Activated naive CD4-positive, alpha-beta T cell treated with anti-CD3 and anti-CD28 coated beads, Interleukin-2, amount 10 ng/mL, durations not matched to agents 7 days and 5 days (primary cell): ENCODE measurements around the gene FBXO47.

Experiments used
- CTCF ChIA-PET: fragments of 350-600 bp; sonication (Branson Sonifier 250); formaldehyde crosslinking; loops from one replicate; lab custom pipeline; 2021; ENCODE audit warnings: antibody characterized with exemption; lab: Charles Lee
- DNase-seq: peaks from one replicate; pipeline ENCODE4 v3.0.0-alpha.2; 2020
- H3K27ac Mint-ChIP-seq: one replicate; pipeline ENCODE4 v1.8.0; 2021; ENCODE audit warnings: mild to moderate bottlenecking, moderate library complexity, mixed read lengths
- H3K27me3 Mint-ChIP-seq: one replicate; pipeline ENCODE4 v1.8.0; 2021; ENCODE audit warnings: mild to moderate bottlenecking, mixed read lengths
- H3K36me3 Mint-ChIP-seq: one replicate; pipeline ENCODE4 v1.8.0; 2021; ENCODE audit warnings: mixed read lengths
- H3K4me1 Mint-ChIP-seq: one replicate; pipeline ENCODE4 v1.8.0; 2021; ENCODE audit warnings: mixed read lengths
- H3K4me3 Mint-ChIP-seq: one replicate; pipeline ENCODE4 v1.8.0; 2021; ENCODE audit warnings: mild to moderate bottlenecking, moderate library complexity, mixed read lengths
- H3K9me3 Mint-ChIP-seq: one replicate; pipeline ENCODE4 v1.8.0; 2021; ENCODE audit warnings: mixed read lengths

FBXO47 gene, protein sequence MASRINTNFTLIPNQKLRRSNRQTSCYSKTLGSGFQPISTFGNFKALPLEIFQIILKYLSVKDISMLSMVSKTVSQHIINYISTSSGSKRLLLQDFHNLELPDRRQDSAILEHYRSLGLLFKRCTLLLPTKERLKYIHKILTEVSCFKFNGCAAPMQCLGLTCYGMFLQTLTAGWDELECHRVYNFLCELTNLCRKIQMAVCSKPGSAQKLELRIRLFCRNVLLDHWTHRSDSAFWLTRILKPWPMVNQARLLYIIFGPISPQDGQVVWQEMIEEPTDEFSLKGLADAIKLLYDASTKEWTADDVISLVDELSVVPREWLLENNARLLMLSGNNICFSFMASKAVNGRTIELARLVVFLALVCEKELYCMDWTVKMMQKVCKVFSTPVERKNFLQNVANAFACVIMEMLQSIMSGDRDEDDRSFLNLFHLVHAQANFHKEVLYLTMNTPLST

DNA sequence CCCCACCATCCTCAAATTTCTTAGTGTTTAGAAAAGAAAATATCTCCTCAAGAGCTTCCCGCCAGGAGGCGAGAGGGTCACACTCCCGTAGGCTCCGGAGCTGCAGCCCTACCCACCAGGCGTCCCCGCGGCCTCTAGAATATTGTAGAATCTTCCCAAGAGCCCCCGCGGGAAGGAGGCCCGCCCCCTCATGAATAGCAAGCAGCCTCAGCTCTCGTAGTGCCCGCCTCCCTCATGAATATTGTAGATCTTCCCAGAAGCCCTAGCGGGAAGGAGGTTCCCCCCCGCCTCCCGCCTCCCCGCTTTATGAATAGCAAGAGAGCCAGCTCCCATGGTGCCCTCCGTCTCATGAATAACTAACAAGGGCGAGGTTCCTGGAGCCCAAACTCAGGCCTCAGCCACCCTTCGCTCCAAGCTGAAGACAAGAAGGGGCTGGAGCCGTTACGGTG, at the start of gene FBXO47:
FBXO47 (minus strand) TSS at position 114 of the 449 bp plus-strand sequence. CDS start 4,378 bp downstream, outside the sequence.
- CTCF ChIA-PET: interaction anchor here (1.3 to 1.9 kb wide), 2 partner anchors 16 to 96 kb away, joined by 4 to 6 read pairs; no protein-coding TSS in a partner anchor
- Mint-ChIP-seq H3K4me1 (peaks cover 17% of the 10 kb centered on the region), H3K4me3 (peak within 1 kb of the TSS; percentile 62)

DNA sequence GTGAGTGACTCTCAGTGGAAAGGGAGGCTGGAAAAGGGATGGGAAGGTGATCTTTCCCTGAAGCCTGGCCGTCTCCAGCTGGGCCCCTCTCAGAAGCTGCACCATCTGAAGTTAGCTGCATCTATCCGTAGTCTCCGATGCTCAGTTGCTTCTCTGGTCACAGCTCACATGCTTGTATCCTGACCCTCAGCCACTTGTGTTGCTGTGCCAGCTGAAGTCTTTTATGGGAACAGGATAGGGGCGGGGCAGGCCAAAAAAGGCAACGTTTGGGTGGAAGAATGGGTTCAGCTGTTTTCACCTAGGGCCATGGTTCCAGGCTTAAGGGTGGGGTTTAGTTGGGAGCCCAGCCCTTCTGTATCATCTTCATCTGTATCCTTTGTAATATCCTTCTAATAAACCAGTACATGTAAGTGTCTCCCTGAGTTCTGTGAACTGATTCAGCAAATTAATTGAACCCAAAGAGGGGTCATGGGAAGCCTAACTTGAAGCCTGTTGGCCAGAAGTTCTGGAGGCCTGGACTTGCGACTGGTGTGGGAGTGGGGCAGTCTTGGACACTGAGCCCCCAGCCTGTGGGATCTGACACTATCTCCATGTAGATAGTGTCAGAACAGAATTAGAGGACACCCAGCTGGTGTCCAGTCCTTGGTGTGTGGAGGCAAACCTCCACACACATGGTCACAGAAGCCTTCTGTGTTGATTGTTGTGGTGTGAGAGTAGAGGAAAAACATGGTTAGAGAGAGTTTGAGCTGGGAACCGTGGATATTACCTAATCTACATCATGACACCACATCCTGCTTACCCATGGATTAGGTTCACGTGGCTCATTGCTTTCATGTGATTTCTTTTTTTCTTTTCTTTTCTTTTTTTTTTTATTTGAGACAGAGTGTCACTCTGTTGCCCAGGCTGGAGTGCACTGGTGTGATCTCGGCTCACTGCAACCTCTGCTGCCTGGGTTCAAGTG, 49.3 kb upstream of the FBXO47 start:
- Mint-ChIP-seq H3K27me3 (peaks cover 9% of the 10 kb centered on the region), H3K4me3 (no peak overlapping the region), H3K4me1 (peaks cover 35% of the 10 kb centered on the region), H3K27ac (peak overlapping the region; percentile 87), H3K9me3 (no peaks in the 10 kb centered on the region), H3K36me3 (no peaks in the 10 kb centered on the region)
- peak; percentile 34 for DNase-seq
- CTCF ChIA-PET: interaction anchor here (0.8 to 3.4 kb wide), 5 partner anchors 12 to 137 kb away, joined by 3 to 19 read pairs (median 3); partner anchors contain the start of gene PLXDC1

More for the DNA sequence above, at the start of gene FBXO47:
- peaks cover 16% of the 10 kb centered on the region for H3K27me3 Mint-ChIP-seq
- no peaks in the 10 kb centered on the region for H3K9me3 Mint-ChIP-seq
- H3K36me3 Mint-ChIP-seq: no peaks in the 10 kb centered on the region
- peak within 1 kb of the TSS; percentile 55 for H3K27ac Mint-ChIP-seq
- DNase-seq: peak; percentile 86

DNA sequence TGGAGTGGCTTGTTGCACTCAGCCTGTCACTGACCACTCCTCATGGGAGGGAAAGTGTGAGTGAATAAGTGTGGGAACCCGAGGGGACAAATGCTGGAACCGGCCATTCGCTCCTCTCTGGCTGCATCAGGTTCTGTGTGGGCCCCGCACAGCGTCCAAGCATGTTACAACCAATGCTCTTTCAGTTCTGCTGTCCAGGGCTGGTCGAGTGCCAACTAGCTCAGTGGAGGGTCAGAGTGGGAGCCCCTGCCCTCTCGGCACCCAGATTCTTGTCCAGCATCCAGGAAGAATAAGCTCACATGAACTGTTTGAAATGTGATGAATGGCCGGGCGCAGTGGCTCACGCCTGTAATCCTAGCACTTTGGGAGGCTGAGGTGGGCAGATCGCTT, 48.3 kb upstream of the FBXO47 start:
- Mint-ChIP-seq H3K36me3 (no peaks in the 10 kb centered on the region), H3K4me1 (peaks cover 35% of the 10 kb centered on the region), H3K27me3 (peaks cover 9% of the 10 kb centered on the region), H3K9me3 (no peaks in the 10 kb centered on the region), H3K4me3 (no peak overlapping the region), H3K27ac (peak overlapping the region; percentile 49)
- CTCF ChIA-PET: interaction anchor here (1.2 to 1.3 kb wide), 2 partner anchors 13 to 32 kb away, joined by 3 read pairs; no protein-coding TSS in a partner anchor
- DNase-seq: no peak

DNA sequence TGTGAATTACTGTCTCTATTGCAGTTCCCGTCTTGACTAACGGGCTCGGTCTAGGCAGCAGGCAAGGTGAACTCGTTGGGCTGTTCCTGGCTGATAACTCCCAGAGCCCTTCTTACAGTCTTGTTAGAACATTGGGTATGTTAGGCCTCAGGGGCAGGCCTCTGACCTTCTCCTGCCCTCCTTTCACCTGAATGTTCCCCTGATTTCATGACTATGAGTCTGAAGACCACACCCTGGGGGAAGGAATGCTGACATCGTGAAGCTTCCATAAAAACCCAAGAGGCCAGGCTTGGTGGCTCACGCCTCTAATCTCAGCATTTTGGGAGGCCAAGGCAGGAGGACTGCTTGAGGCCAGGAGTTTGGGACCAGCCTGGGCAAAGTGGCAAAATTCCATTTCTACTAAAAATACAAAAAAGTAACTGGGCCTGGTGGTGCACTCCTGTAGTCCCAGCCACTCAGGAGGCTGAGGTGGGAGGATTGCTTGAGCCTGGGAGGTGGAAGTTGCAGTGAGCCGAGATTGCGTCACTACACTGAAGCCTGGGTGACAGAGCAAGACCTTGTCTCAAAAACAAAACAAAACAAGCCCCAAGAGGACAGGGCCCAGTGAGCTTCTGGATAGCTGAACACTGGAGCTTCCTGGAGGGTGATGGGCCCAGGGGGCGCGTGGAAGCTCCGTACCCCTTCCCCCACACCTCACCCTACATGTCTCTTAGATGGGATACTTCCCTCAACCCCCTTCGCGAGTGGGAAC, 47.8 kb upstream of the FBXO47 start:
- CTCF ChIA-PET: no interaction called here
- no peaks in the 10 kb centered on the region for H3K9me3 Mint-ChIP-seq

DNA sequence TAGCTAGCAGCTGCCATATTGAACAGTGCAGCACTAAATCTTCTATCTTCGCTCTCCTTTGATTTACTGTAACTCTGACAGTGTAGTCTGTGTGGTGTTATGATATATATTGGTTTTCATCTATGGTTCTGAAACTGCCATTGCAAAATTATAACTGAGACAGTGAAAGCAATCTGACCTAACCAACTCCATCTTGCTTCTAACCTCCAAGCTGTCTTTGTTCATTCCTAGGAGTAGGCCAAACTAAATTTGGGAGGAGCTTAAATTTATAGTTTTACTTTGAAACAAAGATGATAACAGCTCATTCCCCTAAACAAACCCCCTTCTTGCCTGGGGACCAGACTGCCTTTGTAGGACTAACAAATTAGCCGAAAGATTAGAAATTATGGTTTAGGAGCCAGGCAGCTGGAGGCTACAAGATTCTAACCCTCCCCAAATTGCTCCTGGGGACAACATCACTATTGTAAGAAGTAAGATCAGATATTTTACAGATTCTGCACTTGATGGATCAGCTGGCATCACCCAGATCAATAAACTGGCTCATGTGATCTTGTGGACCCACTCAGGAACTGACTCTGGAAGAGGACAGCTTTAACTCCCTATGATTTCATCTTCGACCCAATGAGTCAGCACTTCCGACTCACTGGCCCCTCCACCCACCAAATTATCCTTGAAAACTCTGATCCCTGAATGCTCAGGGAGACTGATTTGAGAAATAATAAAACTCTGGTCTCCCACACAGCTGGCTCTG, 47.0 kb upstream of the FBXO47 start:
- Mint-ChIP-seq H3K4me1 (peaks cover 33% of the 10 kb centered on the region), H3K27ac (peak overlapping the region; percentile 55), H3K27me3 (peaks cover 18% of the 10 kb centered on the region), H3K36me3 (no peaks in the 10 kb centered on the region), H3K4me3 (no peak overlapping the region), H3K9me3 (no peaks in the 10 kb centered on the region)
- CTCF ChIA-PET: no interaction called here
- DNase-seq: no peak

More for the DNA sequence above, 47.8 kb upstream of the FBXO47 start:
- peaks cover 10% of the 10 kb centered on the region for H3K27me3 Mint-ChIP-seq
- H3K36me3 Mint-ChIP-seq: no peaks in the 10 kb centered on the region
- peak overlapping the region; percentile 55 for H3K27ac Mint-ChIP-seq
- H3K4me3 Mint-ChIP-seq: no peak overlapping the region
- DNase-seq: no peak
- H3K4me1 Mint-ChIP-seq: peaks cover 35% of the 10 kb centered on the region

DNA sequence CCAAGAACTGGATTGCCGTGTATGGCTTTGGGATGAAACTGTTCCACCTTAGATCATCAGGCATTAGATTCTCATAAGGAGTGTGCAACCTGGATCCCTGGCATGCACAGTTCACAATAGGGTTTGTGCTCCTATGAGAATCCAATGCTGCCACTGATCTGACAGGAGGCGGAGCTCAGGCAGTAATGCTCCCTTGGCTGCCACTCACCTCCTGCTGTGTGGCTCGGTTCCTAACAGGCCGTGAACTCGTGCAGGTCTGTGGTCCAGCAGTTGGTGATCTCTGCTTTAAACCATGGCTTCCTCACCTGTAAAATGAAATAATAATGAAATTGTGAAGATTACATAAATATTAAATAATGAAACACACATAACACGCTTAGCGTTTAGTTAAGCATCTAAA, 45.5 kb upstream of the FBXO47 start:
- Mint-ChIP-seq H3K4me1 (peaks cover 20% of the 10 kb centered on the region), H3K9me3 (no peaks in the 10 kb centered on the region), H3K27ac (no peak overlapping the region), H3K27me3 (peaks cover 20% of the 10 kb centered on the region), H3K36me3 (no peaks in the 10 kb centered on the region), H3K4me3 (no peak overlapping the region)
- DNase-seq: no peak
- CTCF ChIA-PET: no interaction called here

DNA sequence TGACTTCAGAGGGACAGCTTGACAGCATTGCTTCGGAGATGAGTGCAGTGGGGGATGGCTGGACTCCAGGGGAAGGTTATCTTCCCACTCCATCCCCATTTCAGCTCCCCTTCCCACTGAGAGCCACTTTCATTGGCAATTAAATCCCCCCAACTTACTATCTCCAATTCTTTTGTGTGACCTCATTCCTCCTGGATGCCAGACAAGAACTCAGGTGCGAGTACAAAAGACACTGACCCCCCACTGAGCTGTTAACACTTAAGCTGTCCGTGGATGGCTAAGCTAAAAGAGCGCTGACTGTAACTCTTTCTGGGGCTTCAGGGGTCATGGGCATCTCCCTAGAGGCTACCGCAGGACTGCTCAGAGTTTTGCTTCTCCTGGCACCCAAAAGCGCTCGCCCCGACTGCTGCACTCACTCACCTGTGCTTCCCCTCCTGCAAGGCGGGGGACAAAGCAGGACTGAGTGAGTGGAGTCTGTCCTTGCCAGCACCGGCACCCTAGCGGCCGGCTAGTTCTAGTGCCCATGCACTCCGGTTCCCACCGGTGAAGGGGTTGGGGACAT, 44.8 kb upstream of the FBXO47 start:
- Mint-ChIP-seq H3K27ac (no peak overlapping the region), H3K9me3 (no peaks in the 10 kb centered on the region), H3K36me3 (no peaks in the 10 kb centered on the region), H3K4me3 (no peak overlapping the region), H3K4me1 (peaks cover 14% of the 10 kb centered on the region), H3K27me3 (peaks cover 20% of the 10 kb centered on the region)
- no peak for DNase-seq
- CTCF ChIA-PET: no interaction called here

DNA sequence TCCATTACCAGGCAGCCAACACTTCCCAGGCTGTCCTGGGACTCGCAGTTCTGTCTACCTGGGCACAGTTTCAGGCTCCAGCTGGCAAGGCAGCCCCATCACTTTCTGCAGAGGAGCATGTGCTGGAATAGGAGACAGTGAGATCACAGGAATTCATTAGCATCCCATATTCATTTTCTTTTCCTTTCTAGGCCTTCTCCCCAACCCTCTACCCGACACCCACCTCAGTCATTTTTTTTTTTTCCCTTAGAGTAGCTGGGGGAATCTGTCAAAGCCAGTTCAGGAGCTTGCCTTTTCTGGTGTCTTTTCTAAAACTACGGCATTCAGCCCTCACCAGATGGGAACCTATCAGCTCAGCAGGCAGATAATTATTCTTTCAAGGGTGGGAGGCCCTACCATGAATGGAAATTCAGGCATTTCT, 42.4 kb upstream of the FBXO47 start:
- CTCF ChIA-PET: interaction anchor here (0.5 to 1.3 kb wide), 5 partner anchors 9 to 243 kb away, joined by 3 to 7 read pairs (median 4); no protein-coding TSS in a partner anchor
- Mint-ChIP-seq H3K4me3 (no peak overlapping the region), H3K36me3 (no peaks in the 10 kb centered on the region), H3K4me1 (peaks cover 5% of the 10 kb centered on the region), H3K27ac (no peak overlapping the region), H3K27me3 (peaks cover 29% of the 10 kb centered on the region), H3K9me3 (no peaks in the 10 kb centered on the region)
- DNase-seq: no peak

DNA sequence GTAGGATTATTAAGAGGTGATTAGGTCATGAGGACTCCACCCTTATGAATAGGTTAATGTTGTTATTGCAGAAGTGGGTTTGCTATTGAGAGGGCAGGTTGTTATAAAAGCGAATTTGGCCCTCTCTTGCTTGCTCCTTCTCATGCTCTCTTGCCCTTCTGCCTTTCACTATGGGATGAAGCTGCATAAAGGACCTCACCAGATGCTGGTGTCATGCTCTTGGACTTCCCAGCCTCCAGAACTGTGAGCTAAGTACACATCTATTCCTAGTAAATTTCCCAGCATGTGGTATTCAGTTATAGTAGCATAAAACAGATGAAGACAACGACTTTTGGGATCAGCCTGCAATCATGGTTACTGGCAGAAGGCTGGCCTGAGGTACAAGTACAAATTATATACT, 41.4 kb upstream of the FBXO47 start:
- no peak overlapping the region for H3K27ac Mint-ChIP-seq
- H3K4me1 Mint-ChIP-seq: peaks cover 13% of the 10 kb centered on the region
- CTCF ChIA-PET: interaction anchor here (0.7 to 1.3 kb wide), 3 partner anchors 24 to 156 kb away, joined by 3 to 7 read pairs (median 3); no protein-coding TSS in a partner anchor
- peaks cover 2% of the 10 kb centered on the region for H3K36me3 Mint-ChIP-seq
- no peak for DNase-seq
- peaks cover 2% of the 10 kb centered on the region for H3K9me3 Mint-ChIP-seq
- no peak overlapping the region for H3K4me3 Mint-ChIP-seq
- H3K27me3 Mint-ChIP-seq: peaks cover 29% of the 10 kb centered on the region

DNA sequence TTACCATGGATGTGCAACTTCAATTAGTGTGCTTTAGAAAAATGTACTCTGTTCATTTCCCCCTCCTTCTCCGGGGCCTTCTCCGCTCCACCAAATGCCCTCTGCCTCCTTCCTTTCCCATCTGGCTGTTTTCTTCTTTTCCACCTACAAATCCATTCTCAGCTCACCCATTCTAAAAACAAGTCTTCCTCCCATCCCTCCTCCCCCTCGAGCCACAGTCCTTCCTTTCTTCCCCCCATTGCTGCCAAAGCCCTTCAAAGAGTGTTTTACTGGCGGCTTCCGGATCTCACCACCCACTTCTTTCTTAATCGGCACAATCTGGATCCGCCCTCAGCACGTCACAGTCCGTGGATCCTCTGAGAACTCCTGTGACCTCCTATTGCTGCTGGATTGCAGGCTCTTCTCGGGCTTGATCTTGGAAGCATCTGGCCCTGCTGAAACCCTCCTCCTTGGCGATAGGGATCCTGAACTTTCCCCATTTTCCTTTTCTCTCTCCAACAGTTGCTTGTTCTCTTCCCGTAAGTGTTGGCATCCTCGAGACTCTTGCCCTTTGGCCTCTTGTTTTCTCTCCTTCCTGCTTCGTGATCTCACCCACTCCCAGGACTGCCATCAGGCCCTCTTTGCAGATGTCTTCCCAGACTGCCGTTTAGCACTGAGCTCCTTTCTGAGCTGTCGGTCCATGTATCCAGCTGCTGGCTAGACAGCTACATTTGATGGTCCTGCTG, 36.0 kb upstream of the FBXO47 start:
- DNase-seq: peak; percentile 78
- H3K36me3 Mint-ChIP-seq: peaks cover 7% of the 10 kb centered on the region
- H3K27me3 Mint-ChIP-seq: peaks cover 27% of the 10 kb centered on the region
- peaks cover 33% of the 10 kb centered on the region for H3K4me1 Mint-ChIP-seq
- H3K9me3 Mint-ChIP-seq: peaks cover 4% of the 10 kb centered on the region
- CTCF ChIA-PET: interaction anchor here (1.1 kb wide), 1 partner anchor 61 kb away, joined by 3 read pairs; no protein-coding TSS in a partner anchor
- peak overlapping the region; percentile 79 for H3K27ac Mint-ChIP-seq
- peak overlapping the region; percentile 4 for H3K4me3 Mint-ChIP-seq

DNA sequence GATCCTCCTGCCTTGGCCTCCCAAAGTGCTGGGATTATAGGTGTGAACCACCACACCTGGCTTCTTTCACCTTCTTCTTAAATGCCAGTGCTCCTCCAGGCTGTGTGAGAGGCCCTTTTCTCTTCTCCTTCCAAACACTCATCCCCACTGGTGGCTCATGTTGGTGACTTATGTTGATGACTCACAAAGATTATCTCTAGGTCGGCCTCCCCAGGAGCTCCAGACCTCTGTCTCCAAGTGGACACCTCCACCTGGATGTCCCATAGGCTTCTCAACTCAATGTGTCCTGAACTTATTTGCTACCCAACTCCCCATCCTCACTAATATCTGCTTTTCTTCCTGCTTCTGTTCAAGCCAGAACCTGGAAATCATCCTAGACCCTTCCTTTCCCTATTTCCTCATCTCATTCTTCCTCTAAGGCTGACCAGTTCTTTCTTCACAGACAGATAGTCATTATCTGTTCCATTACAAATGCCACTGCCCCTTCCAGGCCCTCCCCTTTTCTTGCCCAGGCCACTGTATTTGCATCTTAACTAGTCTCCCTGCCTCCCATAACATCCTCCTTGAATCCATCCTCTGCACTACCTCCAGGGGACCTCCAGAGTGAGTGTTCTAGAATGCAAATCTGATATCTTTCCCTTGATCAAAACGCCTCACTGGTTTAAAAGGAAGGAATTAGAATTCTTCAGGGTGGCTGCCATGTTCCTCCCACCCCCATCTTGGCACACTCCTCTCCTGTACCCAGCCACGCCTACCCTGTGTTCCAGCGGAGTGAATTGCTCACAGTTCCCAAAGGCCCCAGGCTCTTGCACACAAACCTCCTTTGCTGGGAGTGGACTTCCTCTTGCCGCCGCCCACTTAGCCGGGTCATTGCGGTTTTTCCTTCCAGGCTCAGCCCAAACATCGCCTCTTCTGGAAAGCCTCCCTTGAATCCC, 34.8 kb upstream of the FBXO47 start:
- H3K27me3 Mint-ChIP-seq: peaks cover 34% of the 10 kb centered on the region
- peaks cover 10% of the 10 kb centered on the region for H3K36me3 Mint-ChIP-seq
- no peak overlapping the region for H3K27ac Mint-ChIP-seq
- no peak for DNase-seq
- H3K9me3 Mint-ChIP-seq: peaks cover 12% of the 10 kb centered on the region
- H3K4me3 Mint-ChIP-seq: no peak overlapping the region
- CTCF ChIA-PET: no interaction called here
- H3K4me1 Mint-ChIP-seq: peaks cover 33% of the 10 kb centered on the region
